ENCODE data around the gene NLGN1. TPM values are rescaled to one million over a fixed set of nuclear protein-coding genes. Genes with fewer than 3 reads are reported as not detected.
"Not testable (repeated sequence)": the region's sequence is repeated elsewhere in the genome, so short reads cannot be mapped to it uniquely, and the experiment has no call there.

The NLGN1 gene
- total RNA-seq, 2 donors from 2014 or later, result 1.3 to 2.4 TPM

DNA sequence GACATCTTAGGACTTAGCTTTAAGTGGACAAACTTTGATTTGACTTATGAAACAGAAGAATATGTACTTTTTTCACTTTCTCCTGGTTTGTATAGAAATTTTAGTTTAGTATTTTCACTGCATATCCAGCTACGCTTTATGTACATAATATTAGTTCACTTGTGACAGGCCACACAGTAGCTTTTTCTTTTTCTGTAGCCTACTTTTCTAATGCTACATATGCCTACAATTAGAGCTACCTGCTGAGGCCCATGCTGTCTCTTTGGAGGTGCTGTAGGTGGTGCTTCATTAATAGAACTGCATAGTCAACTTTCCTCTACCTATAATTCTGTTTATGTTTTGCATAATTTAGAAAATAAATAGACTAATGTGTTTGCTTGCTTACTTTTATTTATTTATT lies 191.6 kb downstream of the NLGN1 start:
- no peak overlapping the region for H3K27ac ChIP-seq
- H3K36me3 ChIP-seq, result no peaks in the 10 kb centered on the region
- H3K9me3 ChIP-seq, result no peaks in the 10 kb centered on the region
- DNase-seq (ENCODE audit: low spot score), result no peak
- TF ChIP-seq, protein P1, sequence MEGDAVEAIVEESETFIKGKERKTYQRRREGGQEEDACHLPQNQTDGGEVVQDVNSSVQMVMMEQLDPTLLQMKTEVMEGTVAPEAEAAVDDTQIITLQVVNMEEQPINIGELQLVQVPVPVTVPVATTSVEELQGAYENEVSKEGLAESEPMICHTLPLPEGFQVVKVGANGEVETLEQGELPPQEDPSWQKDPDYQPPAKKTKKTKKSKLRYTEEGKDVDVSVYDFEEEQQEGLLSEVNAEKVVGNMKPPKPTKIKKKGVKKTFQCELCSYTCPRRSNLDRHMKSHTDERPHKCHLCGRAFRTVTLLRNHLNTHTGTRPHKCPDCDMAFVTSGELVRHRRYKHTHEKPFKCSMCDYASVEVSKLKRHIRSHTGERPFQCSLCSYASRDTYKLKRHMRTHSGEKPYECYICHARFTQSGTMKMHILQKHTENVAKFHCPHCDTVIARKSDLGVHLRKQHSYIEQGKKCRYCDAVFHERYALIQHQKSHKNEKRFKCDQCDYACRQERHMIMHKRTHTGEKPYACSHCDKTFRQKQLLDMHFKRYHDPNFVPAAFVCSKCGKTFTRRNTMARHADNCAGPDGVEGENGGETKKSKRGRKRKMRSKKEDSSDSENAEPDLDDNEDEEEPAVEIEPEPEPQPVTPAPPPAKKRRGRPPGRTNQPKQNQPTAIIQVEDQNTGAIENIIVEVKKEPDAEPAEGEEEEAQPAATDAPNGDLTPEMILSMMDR (IDR thresholded peaks at IDR 0.05), result no peak
- H3K4me1 ChIP-seq, result peaks cover 0 to 9% of the 10 kb centered on the region in 2 donors
- H3K27me3 ChIP-seq, result no peaks in the 10 kb centered on the region
- H3K4me3 ChIP-seq, result no peak overlapping the region

DNA sequence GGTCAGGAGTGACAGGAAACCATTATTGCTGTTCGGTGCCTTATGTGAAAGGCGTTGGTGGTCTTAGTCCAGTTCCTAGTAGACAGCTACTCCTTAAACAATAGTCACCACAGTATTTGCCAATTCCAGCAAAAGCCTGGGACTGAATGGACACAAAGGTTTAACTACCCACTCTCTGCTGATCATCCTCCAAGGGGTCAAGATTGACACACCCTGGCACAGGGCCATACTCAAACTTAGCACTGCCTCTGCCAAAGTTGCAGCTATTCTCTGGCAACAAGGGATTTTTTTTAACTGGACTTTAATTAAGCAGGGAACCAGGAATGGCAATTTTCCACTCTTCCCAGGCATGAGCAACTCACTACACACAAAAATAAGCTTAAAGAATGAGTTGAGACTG lies 193.9 kb downstream of the NLGN1 start:
- Histone ChIP-seq H3K4me3 (no peak overlapping the region), H3K27ac (no peak overlapping the region), H3K9me3 (no peaks in the 10 kb centered on the region), H3K4me1 (no peaks in the 10 kb centered on the region), H3K36me3 (no peaks in the 10 kb centered on the region), H3K27me3 (no peaks in the 10 kb centered on the region)
- DNase-seq (ENCODE audit: low spot score), result no peak
- TF ChIP-seq, protein P1 (IDR thresholded peaks at IDR 0.05), result no peak

DNA sequence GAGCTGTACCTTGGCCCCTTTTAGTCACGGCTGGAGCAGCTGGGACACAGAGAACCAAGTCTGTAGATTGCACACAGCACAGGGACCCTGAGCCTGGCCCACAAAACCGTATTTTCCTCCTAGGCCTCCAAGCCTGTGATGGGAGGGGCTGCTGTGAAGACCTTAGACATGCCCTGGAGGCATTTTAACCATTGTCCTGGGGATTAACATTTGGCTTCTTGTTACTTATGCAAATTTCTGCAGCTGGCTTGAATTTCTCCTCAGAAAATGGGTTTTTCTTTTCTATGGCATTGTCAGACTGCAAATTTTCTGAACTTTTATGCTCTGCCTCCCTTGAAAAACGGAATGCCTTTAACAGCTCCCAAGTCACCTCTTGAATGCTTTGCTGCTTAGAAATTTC lies 197.3 kb downstream of the NLGN1 start:
- not testable (repeated sequence) for H3K9me3 ChIP-seq; DNase-seq (ENCODE audit: low spot score); H3K27ac ChIP-seq; H3K4me3 ChIP-seq; H3K36me3 ChIP-seq; H3K4me1 ChIP-seq; H3K27me3 ChIP-seq

DNA sequence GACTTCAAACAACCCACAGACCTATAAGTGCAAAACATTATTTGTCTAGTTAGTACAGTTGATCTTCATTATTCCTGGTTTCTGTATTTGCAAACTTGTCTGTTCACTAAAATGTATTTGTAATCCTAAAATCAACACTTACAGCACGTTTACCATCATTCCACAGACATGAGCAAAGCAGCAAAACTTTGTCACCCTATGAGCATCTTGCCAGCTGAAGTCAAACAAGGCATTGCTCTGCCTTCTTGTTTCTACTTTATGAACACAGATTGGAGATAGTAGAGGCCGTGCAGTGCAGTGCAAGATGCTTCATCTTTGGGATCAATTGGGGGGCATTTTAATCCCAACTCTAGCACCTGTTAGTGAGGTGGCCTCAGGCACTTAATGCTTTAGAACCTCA lies 202.1 kb downstream of the NLGN1 start:
- no peaks in the 10 kb centered on the region for H3K27me3 ChIP-seq
- no peak overlapping the region for H3K4me3 ChIP-seq
- no peaks in the 10 kb centered on the region for H3K36me3 ChIP-seq
- no peaks in the 10 kb centered on the region for H3K4me1 ChIP-seq
- H3K9me3 ChIP-seq, result no peaks in the 10 kb centered on the region
- TF ChIP-seq, protein P1 (IDR thresholded peaks at IDR 0.05), result no peak
- DNase-seq (ENCODE audit: low spot score), result no peak
- no peak overlapping the region for H3K27ac ChIP-seq

DNA sequence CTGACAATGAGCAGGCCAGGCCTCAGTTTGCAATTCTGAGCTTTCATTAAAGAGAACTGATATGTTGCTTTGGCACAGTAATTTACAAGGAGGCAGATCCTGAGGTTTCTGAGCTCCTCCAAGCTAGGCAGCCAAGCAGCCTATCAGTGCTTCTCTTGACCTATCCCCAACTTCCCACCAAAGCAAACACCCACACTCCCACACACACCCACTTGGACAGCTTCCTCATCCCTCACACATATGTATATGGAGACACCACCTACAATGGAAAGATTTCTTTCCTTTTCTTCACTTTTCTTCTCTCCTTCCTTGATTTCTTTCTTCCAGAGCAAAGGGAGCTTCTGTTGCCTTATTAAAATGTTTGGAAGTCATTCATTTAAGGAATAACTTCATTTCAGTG lies 217.0 kb downstream of the NLGN1 start:
- H3K36me3 ChIP-seq, result no peaks in the 10 kb centered on the region
- TF ChIP-seq, protein P1 (IDR thresholded peaks at IDR 0.05), result no peak
- H3K4me3 ChIP-seq, result no peak overlapping the region
- no peak overlapping the region for H3K27ac ChIP-seq
- H3K27me3 ChIP-seq, result no peaks in the 10 kb centered on the region
- H3K4me1 ChIP-seq, result no peaks in the 10 kb centered on the region
- no peak for DNase-seq (ENCODE audit: low spot score)
- H3K9me3 ChIP-seq, result no peaks in the 10 kb centered on the region

DNA sequence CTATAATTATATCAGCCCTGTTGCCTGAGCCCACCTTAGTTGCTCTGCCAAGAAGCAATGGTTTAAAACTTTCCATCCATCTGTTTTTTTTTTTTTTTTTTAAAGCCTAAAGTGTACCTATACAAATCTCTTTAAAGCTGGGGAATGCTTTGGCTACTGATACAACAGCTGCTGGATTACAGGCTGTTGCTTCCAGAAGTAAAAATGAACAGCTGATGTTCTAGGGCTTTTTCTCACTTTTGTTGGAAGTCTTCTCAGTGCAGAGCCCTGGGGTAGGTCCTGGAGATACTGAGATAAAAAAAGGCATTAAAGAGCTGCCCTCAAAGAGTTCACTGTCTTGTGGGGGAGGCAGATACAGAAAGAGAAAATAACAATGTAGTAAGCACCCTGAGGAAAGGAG lies 218.1 kb downstream of the NLGN1 start:
- Histone ChIP-seq H3K27ac (no peak overlapping the region), H3K27me3 (no peaks in the 10 kb centered on the region), H3K4me3 (no peak overlapping the region), H3K9me3 (no peaks in the 10 kb centered on the region), H3K36me3 (no peaks in the 10 kb centered on the region), H3K4me1 (no peaks in the 10 kb centered on the region)
- TF ChIP-seq, protein P1 (IDR thresholded peaks at IDR 0.05), result no peak
- no peak for DNase-seq (ENCODE audit: low spot score)
